ENCODE results near the gene SDCBP2. TPM values are rescaled to one million over a fixed set of nuclear protein-coding genes. Genes with fewer than 3 reads are reported as not detected.

SDCBP2 gene
- total RNA-seq, 1 experiment from 2014 or later = 3.3 TPM

DNA sequence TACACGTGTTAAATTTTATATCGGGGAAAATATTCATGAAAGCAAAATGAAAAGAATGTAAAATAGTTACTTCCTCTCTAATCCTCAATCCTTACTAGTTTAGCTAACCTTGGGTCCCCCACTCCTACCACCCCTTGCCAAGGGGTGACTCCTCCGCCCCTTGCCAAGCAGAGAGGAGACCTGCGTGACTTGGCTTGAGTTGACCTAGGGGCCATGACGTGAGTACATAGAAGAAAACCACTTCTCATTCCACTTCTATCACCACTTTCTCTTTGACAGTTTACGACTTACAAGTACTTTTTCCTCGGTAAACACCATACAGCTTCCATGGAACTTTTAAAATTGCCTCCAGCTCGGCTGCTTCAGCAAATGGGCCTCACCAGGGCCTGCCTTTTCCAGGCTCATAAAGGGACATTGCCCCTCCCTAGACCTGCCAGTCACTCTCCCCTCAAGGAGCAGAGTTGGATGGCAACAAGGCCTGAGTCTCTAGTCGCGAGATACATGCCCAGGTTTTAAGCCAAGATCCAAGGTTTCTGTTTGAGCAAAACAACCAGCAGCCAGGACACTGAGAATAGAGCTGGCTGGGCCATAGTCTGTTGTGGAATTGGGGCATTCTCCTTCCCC lies 29.9 kb downstream of the SDCBP2 start:
- no peaks in the 10 kb centered on the region for H3K36me3 Mint-ChIP-seq
- no peak overlapping the region for H3K4me3 Mint-ChIP-seq
- TF ChIP-seq NFATC4 (CRISPR knock-in tag; IDR thresholded peaks at IDR 0.05) = no peak
- H3K27me3 Mint-ChIP-seq (ENCODE audit: low read depth) = peaks cover 3% of the 10 kb centered on the region; the same call in 1 of the 2 replicates
- H3K4me1 Mint-ChIP-seq = peaks cover 8% of the 10 kb centered on the region
- no peak overlapping the region for H3K27ac Mint-ChIP-seq
- POLR2A ChIA-PET = no interaction called here
- no peaks in the 10 kb centered on the region for H3K9me3 Mint-ChIP-seq
- DNase-seq (ENCODE audit: low spot score) = no peak
- no peak for ATAC-seq
- CTCF ChIA-PET = interaction anchor here (0.6 to 1.9 kb wide), 6 partner anchors 10 to 90 kb away, joined by 3 to 7 read pairs (median 4); partner anchors contain the start of gene RAD21L1

DNA sequence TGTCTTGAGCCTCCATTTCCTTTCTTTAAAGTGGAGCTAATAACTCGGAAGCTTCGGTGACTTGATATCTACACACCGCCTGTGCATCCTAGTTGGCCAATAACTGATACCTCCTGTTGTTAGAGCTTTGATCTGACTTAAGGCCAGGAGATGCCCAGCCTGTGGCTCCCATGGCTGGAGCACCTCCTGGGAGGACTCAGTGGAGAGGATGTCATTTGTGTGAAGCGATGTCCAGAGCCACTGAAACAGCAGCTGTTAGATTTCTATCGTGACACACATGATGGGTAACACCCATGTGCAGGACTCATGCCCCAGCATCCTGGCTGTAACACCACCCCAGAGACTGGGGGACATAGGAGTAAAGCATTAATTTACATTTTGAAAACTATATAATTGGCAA lies 30.8 kb downstream of the SDCBP2 start:
- Mint-ChIP-seq H3K4me1 (peaks cover 8% of the 10 kb centered on the region), H3K27ac (no peak overlapping the region), H3K9me3 (no peaks in the 10 kb centered on the region), H3K4me3 (no peak overlapping the region), H3K27me3 (ENCODE audit: low read depth) (peaks cover 3% of the 10 kb centered on the region; the same call in 1 of the 2 replicates), H3K36me3 (no peaks in the 10 kb centered on the region)
- no peak for DNase-seq (ENCODE audit: low spot score)
- TF ChIP-seq, protein P1, sequence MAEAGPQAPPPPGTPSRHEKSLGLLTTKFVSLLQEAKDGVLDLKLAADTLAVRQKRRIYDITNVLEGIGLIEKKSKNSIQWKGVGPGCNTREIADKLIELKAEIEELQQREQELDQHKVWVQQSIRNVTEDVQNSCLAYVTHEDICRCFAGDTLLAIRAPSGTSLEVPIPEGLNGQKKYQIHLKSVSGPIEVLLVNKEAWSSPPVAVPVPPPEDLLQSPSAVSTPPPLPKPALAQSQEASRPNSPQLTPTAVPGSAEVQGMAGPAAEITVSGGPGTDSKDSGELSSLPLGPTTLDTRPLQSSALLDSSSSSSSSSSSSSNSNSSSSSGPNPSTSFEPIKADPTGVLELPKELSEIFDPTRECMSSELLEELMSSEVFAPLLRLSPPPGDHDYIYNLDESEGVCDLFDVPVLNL (CRISPR knock-in tag; IDR thresholded peaks at IDR 0.05; ENCODE audit: borderline replicate concordance, low read depth) = no peak
- TF ChIP-seq NFYB (CRISPR knock-in tag; conservative IDR thresholded peaks at IDR 0.05; ENCODE audit: low read depth) = no peak
- no peak for TF ChIP-seq JAZF1 (CRISPR knock-in tag; IDR thresholded peaks at IDR 0.05)
- POLR2A ChIA-PET = no interaction called here
- CTCF ChIA-PET = interaction anchor here (0.6 kb wide), 1 partner anchor 185 kb away, joined by 5 read pairs; no protein-coding TSS in a partner anchor
- no peak for ATAC-seq

DNA sequence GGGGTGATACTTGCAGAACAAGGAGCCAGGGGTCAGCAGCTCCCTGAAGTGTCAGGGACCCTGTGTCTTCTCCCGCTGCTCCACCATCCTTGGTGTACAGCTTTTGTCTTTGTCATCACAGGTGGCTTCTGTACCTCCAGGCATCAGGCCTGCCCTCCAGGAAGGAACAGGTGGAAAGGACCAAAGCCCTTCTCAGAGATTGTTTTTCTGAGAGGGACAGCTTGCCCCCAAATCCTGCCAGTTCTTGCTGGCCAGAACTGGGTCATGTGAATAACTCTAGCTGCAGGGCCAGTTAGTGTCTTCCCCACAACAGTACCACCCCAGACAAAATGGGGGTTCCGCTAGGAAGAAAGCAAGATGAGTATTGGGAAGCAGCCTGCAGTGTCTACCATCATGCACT lies 31.5 kb downstream of the SDCBP2 start:
- no peaks in the 10 kb centered on the region for H3K9me3 Mint-ChIP-seq
- H3K36me3 Mint-ChIP-seq = no peaks in the 10 kb centered on the region
- H3K27me3 Mint-ChIP-seq (ENCODE audit: low read depth) = peaks cover 3% of the 10 kb centered on the region; the same call in 1 of the 2 replicates
- H3K27ac Mint-ChIP-seq = no peak overlapping the region
- ChIA-PET POLR2A (no interaction called here), CTCF (no interaction called here)
- H3K4me1 Mint-ChIP-seq = peaks cover 8% of the 10 kb centered on the region
- ATAC-seq (no peak), DNase-seq (ENCODE audit: low spot score) (no peak)
- no peak overlapping the region for H3K4me3 Mint-ChIP-seq
- TF ChIP-seq SMAD4 (CRISPR knock-in tag; IDR thresholded peaks at IDR 0.05) = no peak
- TF ChIP-seq, protein P2, sequence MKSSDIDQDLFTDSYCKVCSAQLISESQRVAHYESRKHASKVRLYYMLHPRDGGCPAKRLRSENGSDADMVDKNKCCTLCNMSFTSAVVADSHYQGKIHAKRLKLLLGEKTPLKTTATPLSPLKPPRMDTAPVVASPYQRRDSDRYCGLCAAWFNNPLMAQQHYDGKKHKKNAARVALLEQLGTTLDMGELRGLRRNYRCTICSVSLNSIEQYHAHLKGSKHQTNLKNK (CRISPR knock-in tag; IDR thresholded peaks at IDR 0.05) = no peak

DNA sequence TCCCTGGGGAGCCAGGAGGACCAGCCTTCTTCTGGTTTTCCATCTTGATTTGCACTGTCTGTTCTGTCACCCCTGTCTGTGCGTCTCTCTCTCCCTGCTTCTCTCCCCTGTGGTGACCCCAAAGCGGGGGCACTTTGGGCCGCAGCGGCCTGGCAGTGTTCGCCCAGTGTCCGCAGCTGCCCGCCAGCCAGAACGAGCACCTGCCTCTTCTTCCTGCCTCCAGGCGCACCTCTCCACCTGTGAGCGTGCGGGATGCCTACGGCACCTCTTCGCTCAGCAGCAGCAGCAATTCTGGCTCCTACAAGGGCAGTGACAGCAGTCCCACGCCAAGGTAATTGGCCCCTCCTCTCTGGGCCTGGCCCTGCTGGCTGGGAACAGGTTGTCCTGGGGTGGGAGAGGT lies 32.0 kb downstream of the SDCBP2 start:
- Mint-ChIP-seq H3K4me1 (peaks cover 8% of the 10 kb centered on the region), H3K27me3 (ENCODE audit: low read depth) (peaks cover 3% of the 10 kb centered on the region; the same call in 1 of the 2 replicates), H3K9me3 (no peaks in the 10 kb centered on the region), H3K4me3 (no peak overlapping the region), H3K27ac (peak overlapping the region; percentile 60; the same call in 1 of the 2 replicates), H3K36me3 (no peaks in the 10 kb centered on the region)
- ChIA-PET POLR2A (no interaction called here), CTCF (no interaction called here)
- ATAC-seq (no peak), DNase-seq (ENCODE audit: low spot score) (no peak)
- TF ChIP-seq FOXP1 (CRISPR knock-in tag; IDR thresholded peaks at IDR 0.05; ENCODE audit: borderline replicate concordance) = no peak
- TF ChIP-seq, protein P1 (CRISPR knock-in tag; IDR thresholded peaks at IDR 0.05; ENCODE audit: borderline replicate concordance, low read depth) = no peak
- TF ChIP-seq IRF2 (CRISPR knock-in tag; IDR thresholded peaks at IDR 0.05; ENCODE audit: borderline replicate concordance, low read depth) = no peak
- TF ChIP-seq, protein P3, sequence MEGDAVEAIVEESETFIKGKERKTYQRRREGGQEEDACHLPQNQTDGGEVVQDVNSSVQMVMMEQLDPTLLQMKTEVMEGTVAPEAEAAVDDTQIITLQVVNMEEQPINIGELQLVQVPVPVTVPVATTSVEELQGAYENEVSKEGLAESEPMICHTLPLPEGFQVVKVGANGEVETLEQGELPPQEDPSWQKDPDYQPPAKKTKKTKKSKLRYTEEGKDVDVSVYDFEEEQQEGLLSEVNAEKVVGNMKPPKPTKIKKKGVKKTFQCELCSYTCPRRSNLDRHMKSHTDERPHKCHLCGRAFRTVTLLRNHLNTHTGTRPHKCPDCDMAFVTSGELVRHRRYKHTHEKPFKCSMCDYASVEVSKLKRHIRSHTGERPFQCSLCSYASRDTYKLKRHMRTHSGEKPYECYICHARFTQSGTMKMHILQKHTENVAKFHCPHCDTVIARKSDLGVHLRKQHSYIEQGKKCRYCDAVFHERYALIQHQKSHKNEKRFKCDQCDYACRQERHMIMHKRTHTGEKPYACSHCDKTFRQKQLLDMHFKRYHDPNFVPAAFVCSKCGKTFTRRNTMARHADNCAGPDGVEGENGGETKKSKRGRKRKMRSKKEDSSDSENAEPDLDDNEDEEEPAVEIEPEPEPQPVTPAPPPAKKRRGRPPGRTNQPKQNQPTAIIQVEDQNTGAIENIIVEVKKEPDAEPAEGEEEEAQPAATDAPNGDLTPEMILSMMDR (IDR thresholded peaks at IDR 0.05) = no peak
- TF ChIP-seq, protein P4, sequence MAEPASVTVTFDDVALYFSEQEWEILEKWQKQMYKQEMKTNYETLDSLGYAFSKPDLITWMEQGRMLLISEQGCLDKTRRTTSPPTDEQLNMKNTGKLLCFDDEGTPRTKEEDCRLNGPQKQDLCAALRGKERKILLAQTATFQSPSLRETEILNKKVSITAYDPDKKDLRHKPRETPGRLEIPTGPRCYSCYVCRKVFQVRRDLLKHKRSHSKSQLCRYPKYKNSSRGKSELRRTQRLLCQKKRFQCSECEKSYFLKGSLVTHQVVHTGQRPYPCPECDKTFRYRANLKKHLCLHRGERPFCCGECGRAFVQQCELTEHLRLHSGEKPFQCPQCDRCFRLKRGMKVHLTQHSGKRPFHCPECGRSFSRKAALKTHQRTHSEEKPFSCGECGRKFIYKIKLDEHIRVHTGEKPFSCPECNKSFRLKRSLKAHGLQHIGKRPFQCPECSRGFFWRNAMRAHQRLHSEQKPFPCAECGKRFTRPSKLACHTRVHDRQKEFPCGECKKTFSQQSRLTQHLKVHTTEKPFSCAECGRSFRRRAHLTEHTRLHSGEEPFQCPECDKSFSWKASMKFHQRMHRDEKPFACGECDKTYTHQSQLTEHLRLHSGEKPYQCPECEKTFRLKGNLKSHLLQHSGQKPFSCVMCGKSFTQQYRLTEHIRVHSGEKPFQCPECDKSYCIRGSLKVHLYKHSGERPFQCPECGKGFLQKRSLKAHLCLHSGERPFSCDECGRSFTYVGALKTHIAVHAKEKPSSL (CRISPR knock-in tag; conservative IDR thresholded peaks at IDR 0.05) = no peak
- no peak for TF ChIP-seq ZNF396 (CRISPR knock-in tag; IDR thresholded peaks at IDR 0.05; ENCODE audit: borderline replicate concordance)
- TF ChIP-seq, protein P5, sequence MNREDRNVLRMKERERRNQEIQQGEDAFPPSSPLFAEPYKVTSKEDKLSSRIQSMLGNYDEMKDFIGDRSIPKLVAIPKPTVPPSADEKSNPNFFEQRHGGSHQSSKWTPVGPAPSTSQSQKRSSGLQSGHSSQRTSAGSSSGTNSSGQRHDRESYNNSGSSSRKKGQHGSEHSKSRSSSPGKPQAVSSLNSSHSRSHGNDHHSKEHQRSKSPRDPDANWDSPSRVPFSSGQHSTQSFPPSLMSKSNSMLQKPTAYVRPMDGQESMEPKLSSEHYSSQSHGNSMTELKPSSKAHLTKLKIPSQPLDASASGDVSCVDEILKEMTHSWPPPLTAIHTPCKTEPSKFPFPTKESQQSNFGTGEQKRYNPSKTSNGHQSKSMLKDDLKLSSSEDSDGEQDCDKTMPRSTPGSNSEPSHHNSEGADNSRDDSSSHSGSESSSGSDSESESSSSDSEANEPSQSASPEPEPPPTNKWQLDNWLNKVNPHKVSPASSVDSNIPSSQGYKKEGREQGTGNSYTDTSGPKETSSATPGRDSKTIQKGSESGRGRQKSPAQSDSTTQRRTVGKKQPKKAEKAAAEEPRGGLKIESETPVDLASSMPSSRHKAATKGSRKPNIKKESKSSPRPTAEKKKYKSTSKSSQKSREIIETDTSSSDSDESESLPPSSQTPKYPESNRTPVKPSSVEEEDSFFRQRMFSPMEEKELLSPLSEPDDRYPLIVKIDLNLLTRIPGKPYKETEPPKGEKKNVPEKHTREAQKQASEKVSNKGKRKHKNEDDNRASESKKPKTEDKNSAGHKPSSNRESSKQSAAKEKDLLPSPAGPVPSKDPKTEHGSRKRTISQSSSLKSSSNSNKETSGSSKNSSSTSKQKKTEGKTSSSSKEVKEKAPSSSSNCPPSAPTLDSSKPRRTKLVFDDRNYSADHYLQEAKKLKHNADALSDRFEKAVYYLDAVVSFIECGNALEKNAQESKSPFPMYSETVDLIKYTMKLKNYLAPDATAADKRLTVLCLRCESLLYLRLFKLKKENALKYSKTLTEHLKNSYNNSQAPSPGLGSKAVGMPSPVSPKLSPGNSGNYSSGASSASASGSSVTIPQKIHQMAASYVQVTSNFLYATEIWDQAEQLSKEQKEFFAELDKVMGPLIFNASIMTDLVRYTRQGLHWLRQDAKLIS (CRISPR knock-in tag; IDR thresholded peaks at IDR 0.05; ENCODE audit: borderline replicate concordance) = no peak
- no peak for TF ChIP-seq FOXJ3 (CRISPR knock-in tag; IDR thresholded peaks at IDR 0.05; ENCODE audit: borderline replicate concordance)
- TF ChIP-seq ZNF416 (CRISPR knock-in tag; IDR thresholded peaks at IDR 0.05) = no peak
- no peak for TF ChIP-seq ZNF219 (CRISPR knock-in tag; IDR thresholded peaks at IDR 0.05; ENCODE audit: borderline replicate concordance)
- no peak for TF ChIP-seq FOXK1 (CRISPR knock-in tag; IDR thresholded peaks at IDR 0.05)
- TF ChIP-seq SMAD3 (CRISPR knock-in tag; IDR thresholded peaks at IDR 0.05; ENCODE audit: borderline replicate concordance) = no peak
